ENCODE results near the gene RASSF4.

RASSF4 gene

DNA sequence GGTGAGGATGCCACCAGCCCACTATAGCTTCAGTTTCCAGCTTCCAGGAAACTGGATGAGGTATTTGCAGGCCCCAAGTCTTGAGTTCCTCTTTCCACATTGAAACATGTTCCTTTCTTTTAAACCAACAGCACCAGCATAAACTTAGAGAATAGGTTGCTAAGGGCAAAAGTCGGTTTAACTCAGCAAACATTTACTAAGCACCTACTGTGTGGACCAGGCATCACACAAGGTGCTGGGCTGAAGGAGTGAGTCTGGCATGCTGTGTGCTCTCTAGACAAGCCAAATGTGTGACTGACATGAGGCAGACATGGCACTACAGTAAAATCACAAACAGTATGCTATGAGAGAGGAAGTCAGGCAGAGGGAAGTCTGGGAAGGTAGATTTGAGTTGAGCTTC is 11.0 kb upstream of the RASSF4 start:
- DNase-seq (ENCODE audit: low spot score): no peak

DNA sequence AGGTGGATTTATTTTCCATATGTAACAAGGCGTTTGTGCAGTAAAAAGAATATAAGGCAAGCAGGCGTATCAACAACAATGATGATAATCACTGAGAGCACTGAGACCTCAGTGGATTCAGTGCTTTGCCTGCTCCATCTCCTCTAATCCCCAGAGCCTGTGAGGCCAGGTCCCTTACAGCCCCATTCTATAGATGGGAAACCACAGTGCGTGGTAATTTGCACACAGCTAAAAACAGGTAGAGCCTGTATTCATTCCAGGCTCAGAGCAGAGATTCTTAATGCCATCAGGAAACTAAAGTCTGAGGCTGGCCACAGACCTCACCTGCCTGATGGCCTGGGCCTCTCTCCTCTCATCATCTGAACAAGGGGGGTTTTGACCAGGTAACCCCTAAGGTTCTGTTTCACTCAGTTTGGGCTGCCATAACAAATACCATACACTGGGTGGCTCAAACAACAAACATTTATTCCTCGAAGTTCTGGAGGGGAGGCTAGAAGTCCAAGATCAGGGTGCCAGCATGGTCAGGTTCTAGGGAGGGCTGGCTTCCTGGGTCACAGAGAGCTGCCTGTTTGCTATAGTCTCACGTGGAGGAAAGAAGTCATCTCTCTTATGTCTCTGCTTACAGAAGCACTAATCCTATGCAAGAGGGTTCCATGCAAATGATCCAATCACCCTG is 10.3 kb upstream of the RASSF4 start:
- no peak for DNase-seq (ENCODE audit: low spot score)

GRCh38 chr10:44949915-44950314 is 9.7 kb upstream of the RASSF4 start:
- DNase-seq (ENCODE audit: low spot score): no peak

GRCh38 chr10:44950326-44951225 is 9.0 kb upstream of the RASSF4 start:
- no peak for DNase-seq (ENCODE audit: low spot score)

DNA sequence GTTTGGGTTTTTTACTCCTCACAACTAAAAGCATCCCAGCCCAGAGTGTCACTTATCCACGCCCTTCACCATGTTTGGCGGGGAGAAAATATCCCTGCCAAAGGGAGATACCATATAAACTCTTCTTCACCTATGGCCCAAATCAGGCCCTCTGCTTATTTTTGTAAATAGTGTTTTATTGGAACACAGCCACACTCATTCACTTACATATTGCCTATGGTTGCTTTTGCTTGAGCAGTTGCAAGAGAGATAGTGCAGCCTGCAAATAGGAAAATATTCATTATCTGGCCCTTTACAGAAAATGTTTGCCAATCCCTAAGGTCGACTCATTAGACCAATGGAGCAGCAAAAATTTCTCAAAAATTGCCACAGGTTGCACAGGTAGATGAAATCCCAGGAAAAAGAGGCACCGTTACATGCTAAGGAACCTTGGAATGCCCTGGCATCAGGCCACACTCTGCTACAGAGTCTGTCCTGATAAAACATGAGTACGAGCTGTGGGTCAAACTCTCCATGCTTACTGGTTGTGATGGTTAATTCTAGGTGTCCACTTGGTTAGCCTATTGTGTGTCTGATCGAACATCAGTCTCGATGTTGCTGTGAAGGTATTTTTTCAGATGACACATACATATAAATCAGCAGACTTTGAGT is 7.9 kb upstream of the RASSF4 start:
- DNase-seq (ENCODE audit: low spot score): no peak

- DNase-seq (ENCODE audit: low spot score): no peak
Observed at GRCh38 chr10:44952779-44953231, 6.8 kb upstream of the RASSF4 start.

GRCh38 chr10:44954042-44954441 is 5.6 kb upstream of the RASSF4 start:
- DNase-seq (ENCODE audit: low spot score): no peak

DNA sequence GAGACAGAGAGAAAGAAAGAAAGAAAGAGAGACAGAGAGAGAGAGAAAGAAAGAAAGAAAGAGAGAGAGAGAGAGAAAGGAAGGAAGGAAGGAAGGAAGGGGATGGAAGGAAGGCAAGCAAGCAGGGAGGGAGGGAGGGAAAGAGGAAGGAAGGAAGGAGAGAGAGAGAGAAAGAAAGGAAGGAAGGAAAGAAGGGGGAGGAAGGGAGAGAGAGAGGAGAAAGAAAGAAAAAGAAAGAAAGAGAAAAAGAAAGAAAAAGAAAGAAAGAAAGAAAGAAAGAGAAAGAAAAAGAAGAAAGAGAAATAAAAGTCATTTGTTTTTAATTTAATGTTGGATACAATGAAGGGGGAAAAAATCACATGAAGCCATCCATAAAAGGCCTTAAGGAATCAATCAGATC is 4.6 kb upstream of the RASSF4 start:
- no peak for DNase-seq (ENCODE audit: low spot score)

DNA sequence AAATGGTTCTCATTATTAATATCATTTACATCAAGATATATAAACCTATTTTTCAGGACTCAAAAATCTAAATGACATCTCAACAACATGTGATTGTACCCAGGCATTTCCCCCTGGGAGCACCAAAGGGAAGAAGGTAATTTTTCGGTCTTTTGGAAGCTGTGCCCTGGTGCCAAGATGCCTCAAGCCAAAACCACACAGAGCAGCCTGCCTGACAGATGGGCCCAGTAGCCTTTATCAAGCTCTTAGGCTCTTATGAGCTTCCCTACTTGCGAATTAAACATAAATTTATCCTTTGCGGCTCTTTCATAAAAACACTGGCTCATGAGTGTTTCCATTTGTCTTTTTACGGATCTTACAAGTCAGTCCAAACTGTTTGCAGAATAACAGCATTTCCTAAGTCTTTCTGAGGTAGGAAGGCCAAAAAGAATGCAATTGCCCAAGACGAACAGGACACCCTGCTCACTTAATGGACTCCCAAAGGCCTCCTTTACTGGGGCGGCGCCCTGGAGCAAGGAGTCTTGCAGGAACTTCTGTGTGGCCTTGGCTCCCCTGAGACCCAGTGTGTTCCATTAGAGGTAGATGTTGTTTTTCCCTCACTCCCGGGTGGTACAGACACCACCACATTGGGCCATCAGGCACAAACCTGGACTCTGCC is 4.1 kb upstream of the RASSF4 start:
- no peak for DNase-seq (ENCODE audit: low spot score)

DNA sequence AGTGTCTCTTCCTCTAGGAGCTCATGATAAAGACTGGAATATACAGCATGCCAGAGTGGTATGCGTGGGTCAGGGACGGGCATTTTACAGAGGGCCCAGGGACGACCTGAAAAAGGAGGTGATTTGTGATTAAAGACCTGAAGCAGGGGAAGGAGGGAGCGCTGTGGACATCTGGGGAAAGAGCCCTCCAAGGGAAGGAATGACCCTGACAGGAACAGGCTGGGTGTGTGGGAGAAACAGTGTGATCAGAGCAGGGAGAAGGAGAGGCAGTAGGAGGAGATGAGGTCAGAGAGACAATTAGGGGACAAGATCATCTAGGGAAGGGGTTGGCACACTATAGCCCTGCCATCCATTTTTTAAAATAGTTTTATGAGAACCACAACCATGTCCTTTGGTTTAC is 3.4 kb upstream of the RASSF4 start:
- DNase-seq (ENCODE audit: low spot score): no peak

DNA sequence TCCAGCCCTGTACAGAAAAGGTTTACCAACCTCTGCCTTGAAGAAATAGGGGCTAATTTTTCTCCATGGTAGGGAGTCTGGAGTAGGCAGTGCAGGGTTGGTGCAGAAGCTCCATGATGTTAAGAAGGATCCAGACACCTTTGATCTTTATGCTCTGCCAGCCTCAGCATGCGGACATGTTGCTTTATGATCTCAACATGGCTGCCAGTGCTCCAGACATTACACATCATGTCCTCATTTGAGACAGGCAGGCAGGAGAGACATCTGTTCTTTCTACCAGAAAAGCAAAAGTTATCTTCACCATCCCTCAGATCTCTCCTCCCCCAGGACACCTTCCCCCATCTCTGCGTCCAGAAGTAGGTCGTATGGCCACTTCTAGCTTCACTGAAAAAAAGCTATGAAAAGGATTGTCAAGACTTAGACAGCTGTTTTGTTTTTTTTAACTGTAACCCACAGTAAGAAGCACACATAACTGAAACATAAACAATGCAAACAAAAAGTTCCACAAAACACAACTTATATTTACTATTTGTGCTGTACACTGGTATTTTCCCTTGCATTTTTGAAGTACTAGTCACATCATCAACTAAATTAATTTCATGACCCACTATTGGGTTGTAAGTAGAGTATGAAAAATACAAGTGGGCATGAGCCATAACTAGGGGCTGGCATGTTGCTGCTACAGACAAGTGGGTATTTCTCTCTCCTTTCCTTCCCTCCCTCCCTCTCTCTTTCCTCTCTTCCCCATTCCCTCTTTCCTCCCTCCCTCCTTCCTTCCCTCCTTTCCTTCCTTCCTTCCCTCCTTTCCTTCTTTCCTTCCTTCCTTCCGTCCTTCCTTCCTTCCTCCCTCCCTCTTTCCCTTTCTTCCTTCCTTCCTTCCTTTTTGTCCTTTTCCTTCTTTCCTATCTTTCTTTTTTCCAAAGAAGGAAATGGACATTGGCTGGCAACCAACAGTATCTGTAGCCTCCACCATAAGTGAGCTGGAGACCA is 2.6 kb upstream of the RASSF4 start:
- no peak for DNase-seq (ENCODE audit: low spot score)

DNA sequence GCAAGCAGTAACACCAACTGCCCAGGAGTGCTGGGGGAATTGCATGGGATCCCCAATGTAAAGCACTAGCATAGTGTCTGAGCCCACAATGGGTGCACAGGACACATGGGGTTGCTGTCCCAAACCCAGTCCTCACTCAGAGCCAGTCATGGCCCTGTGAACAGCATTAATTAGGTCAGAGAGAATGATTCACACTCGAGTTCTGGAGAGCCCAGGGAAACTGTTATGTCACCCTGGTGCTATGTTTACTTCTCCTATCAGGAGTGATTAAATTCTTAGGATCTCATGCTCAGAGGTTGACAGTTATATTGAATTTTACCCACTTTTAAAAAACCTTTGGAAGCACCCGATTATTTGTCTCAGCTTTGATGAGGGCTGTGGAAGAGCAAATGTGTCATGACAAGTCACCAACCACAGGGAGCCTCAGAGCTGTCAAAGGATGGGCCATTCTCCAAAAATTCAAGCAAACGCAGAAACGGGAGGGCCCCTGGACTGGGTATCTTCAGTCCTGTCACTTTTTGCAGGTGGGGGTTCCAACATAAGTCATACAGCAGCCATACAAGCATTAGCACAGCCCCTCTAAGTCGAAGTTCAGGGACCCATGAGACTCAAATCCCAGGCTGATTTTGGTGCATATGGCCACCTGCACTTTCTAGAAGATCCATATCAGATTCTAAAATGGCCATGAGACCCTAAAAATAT is 1.3 kb upstream of the RASSF4 start:
- no peak for DNase-seq (ENCODE audit: low spot score)

GRCh38 chr10:44958898-44959246 is 730 bp upstream of the RASSF4 start:
- no peak for DNase-seq (ENCODE audit: low spot score)

GRCh38 chr10:44960088-44960460 is 472 bp downstream of the RASSF4 start:
- no peak for DNase-seq (ENCODE audit: low spot score)

GRCh38 chr10:44960482-44961229 is 1.1 kb downstream of the RASSF4 start:
- no peak for DNase-seq (ENCODE audit: low spot score)

DNA sequence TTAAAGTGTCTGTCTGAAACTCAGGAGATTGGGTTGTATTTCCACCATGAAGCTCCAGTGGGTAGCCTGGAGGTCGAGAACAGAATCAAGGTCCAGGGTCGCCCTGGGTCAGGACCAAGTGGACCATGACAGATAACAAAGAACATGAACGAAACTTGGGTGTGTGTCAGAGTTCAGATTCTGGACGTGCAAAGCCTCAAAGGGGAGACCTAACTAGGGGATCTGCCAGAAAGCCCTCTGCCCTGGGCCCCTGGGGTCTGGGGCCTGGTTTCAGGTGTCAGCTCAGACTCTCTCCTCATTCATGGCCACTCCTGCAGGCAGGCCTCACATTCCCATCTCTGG is 1.6 kb downstream of the RASSF4 start:
- DNase-seq (ENCODE audit: low spot score): no peak

DNA sequence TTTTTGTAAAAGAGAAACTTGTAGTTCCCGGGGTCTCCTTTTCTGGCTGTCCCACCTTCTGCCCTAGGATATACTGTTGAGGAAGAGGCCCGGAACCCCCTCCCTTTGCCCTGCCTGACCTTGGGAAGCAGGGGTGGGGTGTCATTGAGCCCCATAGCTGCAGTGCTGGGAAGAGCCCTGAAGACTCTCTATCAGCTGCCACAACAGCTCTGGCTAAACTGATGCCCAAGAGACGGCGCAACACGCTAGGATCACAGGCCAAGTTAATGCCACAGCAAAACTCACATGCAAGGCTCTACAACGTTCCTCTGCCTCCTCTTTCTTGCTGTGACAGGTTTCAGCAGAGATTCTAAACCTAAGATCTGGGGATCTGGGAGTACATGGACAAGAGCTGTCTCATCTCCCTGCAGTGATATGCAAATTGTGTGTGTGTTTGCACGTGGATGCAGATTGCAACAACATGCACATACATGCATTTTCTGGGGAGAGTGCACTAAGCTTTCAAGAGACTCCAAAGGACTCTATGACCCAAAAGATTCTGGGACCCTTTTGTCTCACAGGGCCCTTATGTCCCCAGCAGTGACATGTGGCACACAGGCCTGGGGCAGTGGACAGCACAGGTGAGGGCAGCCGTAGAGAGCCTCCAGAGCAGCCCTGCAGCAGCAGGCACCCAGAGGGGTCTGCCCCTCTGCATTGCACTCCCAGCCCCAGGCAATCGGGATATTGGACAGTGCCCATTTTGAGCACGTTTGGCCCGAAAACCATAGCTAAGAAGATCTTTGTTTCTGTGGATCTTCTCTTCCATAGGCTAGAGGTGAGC is 2.5 kb downstream of the RASSF4 start:
- DNase-seq (ENCODE audit: low spot score): no peak

GRCh38 chr10:44962870-44963738 is 3.5 kb downstream of the RASSF4 start:
- peak; percentile 61 for DNase-seq (ENCODE audit: low spot score)
